Activated naive CD4-positive, alpha-beta T cell treated with anti-CD3 and anti-CD28 coated beads, Interleukin-2, amount 10 ng/mL, durations not matched to agents 7 days and 5 days (primary cell): ENCODE data around the gene OSMR.

Experiments used
- CTCF ChIA-PET: fragments of 350-600 bp; sonication (Branson Sonifier 250); formaldehyde crosslinking; loops from one replicate; lab custom pipeline; 2021; ENCODE audit warnings: antibody characterized with exemption; lab: Charles Lee
- DNase-seq: peaks from one replicate; pipeline ENCODE4 v3.0.0-alpha.2; 2020
- H3K27ac Mint-ChIP-seq: one replicate; pipeline ENCODE4 v1.8.0; 2021; ENCODE audit warnings: mild to moderate bottlenecking, moderate library complexity, mixed read lengths
- H3K27me3 Mint-ChIP-seq: one replicate; pipeline ENCODE4 v1.8.0; 2021; ENCODE audit warnings: mild to moderate bottlenecking, mixed read lengths
- H3K36me3 Mint-ChIP-seq: one replicate; pipeline ENCODE4 v1.8.0; 2021; ENCODE audit warnings: mixed read lengths
- H3K4me1 Mint-ChIP-seq: one replicate; pipeline ENCODE4 v1.8.0; 2021; ENCODE audit warnings: mixed read lengths
- H3K4me3 Mint-ChIP-seq: one replicate; pipeline ENCODE4 v1.8.0; 2021; ENCODE audit warnings: mild to moderate bottlenecking, moderate library complexity, mixed read lengths
- H3K9me3 Mint-ChIP-seq: one replicate; pipeline ENCODE4 v1.8.0; 2021; ENCODE audit warnings: mixed read lengths

OSMR gene

DNA sequence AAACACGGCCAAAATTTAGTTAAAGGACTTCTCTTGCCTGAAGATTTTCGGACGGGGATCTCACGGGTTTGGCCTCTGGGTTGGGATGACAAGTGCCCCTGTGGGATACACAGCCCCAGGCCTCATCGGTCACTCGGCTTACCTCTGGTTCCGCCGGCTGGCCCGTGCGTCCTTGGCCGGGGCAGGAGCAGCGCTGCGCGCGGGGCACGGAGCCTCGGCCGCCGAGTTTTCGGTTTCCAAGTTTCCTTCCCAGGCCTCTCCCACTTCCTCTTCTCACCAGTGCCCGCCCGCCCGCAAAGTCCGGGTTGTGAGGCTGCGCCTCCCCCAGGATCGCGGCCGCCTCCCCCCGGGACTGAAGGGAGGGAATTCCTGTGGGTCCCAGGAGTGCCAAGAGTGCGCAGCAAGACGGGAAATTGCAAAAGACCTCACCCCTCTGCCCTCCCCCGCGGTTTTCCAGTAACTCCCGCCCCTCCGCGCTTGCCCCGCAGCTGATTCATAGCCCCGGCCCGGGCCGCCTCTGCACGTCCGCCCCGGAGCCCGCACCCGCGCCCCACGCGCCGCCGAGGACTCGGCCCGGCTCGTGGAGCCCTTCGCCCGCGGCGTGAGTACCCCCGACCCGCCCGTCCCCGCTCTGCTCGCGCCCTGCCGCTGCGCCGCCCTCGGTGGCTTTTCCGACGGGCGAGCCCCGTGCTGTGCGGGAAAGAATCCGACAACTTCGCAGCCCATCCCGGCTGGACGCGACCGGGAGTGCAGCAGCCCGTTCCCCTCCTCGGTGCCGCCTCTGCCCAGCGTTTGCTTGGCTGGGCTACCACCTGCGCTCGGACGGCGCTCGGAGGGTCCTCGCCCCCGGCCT, at the start of gene OSMR:
Gene OSMR (plus strand): TSS at position 487 of the 853 bp plus-strand sequence. CDS start 23,033 bp downstream, outside the sequence.
- CTCF ChIA-PET, result no interaction called here
- peaks cover 2% of the 10 kb centered on the region for H3K4me1 Mint-ChIP-seq
- H3K27ac Mint-ChIP-seq, result no peak within 1 kb of the TSS
- peaks cover 1% of the 10 kb centered on the region for H3K36me3 Mint-ChIP-seq
- no peaks in the 10 kb centered on the region for H3K9me3 Mint-ChIP-seq
- peak within 1 kb of the TSS; percentile 42 for H3K4me3 Mint-ChIP-seq
- peaks cover 58% of the 10 kb centered on the region for H3K27me3 Mint-ChIP-seq
- DNase-seq, result no peak

GRCh38 chr5:38796742-38797108, 49.1 kb upstream of the OSMR start:
- CTCF ChIA-PET, result no interaction called here

GRCh38 chr5:38797838-38798237, 48.0 kb upstream of the OSMR start:
- Mint-ChIP-seq H3K27ac (no peak overlapping the region), H3K27me3 (peaks cover 4% of the 10 kb centered on the region), H3K4me3 (no peak overlapping the region), H3K36me3 (no peaks in the 10 kb centered on the region), H3K9me3 (no peaks in the 10 kb centered on the region), H3K4me1 (no peaks in the 10 kb centered on the region)
- CTCF ChIA-PET, result no interaction called here
- DNase-seq, result no peak

More at GRCh38 chr5:38796742-38797108, 49.1 kb upstream of the OSMR start:
- Mint-ChIP-seq H3K4me3 (no peak overlapping the region), H3K27me3 (no peaks in the 10 kb centered on the region), H3K36me3 (no peaks in the 10 kb centered on the region), H3K4me1 (no peaks in the 10 kb centered on the region), H3K27ac (no peak overlapping the region), H3K9me3 (no peaks in the 10 kb centered on the region)
- DNase-seq, result no peak

DNA sequence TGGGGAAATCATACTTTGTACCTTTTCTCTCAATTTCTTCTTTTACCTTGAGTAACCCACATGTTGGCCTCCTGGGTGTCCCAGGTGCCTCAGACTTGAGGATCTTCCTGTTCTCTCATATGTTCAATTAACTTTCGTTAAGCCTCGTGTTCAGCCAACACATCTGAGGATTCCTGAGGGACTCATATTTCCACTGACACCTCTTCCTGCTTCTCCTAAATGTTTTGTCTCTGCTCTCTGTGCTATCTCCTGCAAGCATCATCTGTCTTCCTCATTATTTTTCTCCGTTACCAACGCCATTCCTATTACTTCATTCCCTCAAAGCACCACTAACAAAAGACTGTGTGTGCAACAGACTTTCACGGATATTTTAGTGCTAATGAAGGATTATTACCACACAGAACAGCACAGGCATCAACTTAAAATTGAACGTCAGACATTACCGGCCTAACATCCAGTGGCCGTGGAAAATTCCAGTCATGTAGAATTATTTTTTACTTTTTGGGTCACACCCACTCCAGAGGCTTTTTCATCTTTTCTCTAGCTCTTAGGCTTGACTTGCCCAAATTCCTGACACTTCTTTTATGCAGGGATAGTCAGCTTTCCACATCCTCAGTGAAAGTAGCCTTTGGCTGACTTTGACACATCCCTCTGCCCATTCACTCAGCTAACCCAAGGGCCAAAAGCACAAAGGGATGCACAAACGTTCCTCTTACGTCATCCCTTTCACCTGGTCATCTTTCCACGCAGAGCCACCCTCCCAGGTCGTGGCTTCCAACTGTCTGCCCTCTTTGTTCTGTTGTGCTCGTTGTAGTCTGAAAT, 46.0 kb upstream of the OSMR start:
- Mint-ChIP-seq H3K4me3 (no peak overlapping the region), H3K27ac (no peak overlapping the region), H3K4me1 (no peaks in the 10 kb centered on the region), H3K36me3 (no peaks in the 10 kb centered on the region), H3K9me3 (no peaks in the 10 kb centered on the region), H3K27me3 (peaks cover 4% of the 10 kb centered on the region)
- CTCF ChIA-PET, result interaction anchor here (0.6 to 2.6 kb wide), 2 partner anchors 10 to 87 kb away, joined by 4 to 10 read pairs; no protein-coding TSS in a partner anchor
- DNase-seq, result no peak

DNA sequence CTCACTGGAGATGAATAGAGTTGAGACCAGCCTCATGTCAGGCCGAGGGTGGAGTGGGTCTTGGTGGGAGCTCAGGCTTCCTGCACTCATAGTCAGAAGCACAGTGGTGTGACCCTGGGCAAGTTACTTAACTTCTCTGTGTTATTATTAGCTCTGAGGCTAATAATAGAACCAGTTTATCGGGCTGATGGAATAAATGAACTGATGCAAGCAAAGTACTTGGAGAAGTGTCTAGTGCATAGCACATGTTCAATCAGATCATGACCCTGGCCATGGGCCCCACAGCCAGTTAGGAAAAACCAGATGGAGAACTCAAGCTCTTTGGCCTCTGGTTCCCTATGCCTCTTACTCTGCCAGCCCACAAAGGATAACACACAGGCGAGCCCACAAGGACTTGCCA, 45.3 kb upstream of the OSMR start:
- H3K4me1 Mint-ChIP-seq, result no peaks in the 10 kb centered on the region
- no peak overlapping the region for H3K27ac Mint-ChIP-seq
- CTCF ChIA-PET, result interaction anchor here (2.6 kb wide), 1 partner anchor 9 kb away, joined by 10 read pairs; no protein-coding TSS in a partner anchor
- peaks cover 4% of the 10 kb centered on the region for H3K27me3 Mint-ChIP-seq
- no peak for DNase-seq
- H3K4me3 Mint-ChIP-seq, result no peak overlapping the region
- no peaks in the 10 kb centered on the region for H3K9me3 Mint-ChIP-seq
- no peaks in the 10 kb centered on the region for H3K36me3 Mint-ChIP-seq

GRCh38 chr5:38802125-38802524, 43.7 kb upstream of the OSMR start:
- peaks cover 6% of the 10 kb centered on the region for H3K27me3 Mint-ChIP-seq
- H3K4me3 Mint-ChIP-seq, result no peak overlapping the region
- no peaks in the 10 kb centered on the region for H3K9me3 Mint-ChIP-seq
- no peak for DNase-seq
- peaks cover 1% of the 10 kb centered on the region for H3K4me1 Mint-ChIP-seq
- peak overlapping the region; percentile 7 for H3K27ac Mint-ChIP-seq
- H3K36me3 Mint-ChIP-seq, result no peaks in the 10 kb centered on the region
- CTCF ChIA-PET, result interaction anchor here (2.6 kb wide), 1 partner anchor 7 kb away, joined by 10 read pairs; no protein-coding TSS in a partner anchor

DNA sequence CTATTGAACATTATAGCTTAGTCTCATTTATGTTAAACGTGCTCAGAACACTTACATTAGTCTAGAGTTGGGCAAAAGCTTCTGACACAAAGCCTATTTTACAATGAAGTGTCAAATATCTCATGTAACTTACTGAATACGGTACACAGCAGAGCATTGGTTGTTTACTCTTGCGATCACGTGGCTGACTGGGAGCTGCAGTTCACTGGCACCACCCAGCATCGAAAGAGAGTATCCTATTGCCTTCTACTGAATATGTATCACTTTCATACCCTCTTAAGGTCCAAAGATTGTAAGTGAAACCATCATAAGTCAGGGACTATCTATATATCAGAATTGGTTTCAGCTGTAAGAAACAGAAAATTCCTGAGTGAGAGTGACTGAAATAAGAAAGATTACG, 42.6 kb upstream of the OSMR start:
- DNase-seq, result no peak
- Mint-ChIP-seq H3K9me3 (no peaks in the 10 kb centered on the region), H3K4me3 (no peak overlapping the region), H3K27ac (no peak overlapping the region), H3K27me3 (peaks cover 11% of the 10 kb centered on the region), H3K4me1 (peaks cover 2% of the 10 kb centered on the region), H3K36me3 (no peaks in the 10 kb centered on the region)
- CTCF ChIA-PET, result interaction anchor here (2.0 kb wide), 1 partner anchor 361 kb away, joined by 11 read pairs; no protein-coding TSS in a partner anchor

DNA sequence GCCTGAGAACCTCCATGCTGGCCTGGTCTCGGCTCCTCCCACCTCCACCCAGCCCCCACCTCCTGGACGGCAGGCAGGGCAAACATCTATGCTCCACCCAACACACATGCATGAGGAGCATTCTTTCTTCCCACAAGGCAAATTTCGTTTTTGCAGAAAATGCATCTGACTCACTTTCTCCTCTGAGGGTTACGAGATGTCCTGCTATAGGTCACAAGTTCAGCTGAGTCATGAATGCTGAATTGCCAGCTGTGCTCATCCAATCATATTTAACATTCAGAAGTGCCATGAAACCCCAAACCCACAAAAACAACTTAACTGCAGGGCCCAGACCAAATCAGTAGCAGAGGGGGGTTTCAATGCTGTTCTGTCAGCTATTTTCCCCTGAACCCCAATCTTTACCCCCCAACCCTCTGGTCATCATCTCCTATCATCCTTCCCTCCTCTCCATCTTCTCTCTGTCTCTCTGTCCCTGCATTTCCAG, 39.0 kb upstream of the OSMR start:
- H3K9me3 Mint-ChIP-seq, result no peaks in the 10 kb centered on the region
- peaks cover 2% of the 10 kb centered on the region for H3K4me1 Mint-ChIP-seq
- peaks cover 26% of the 10 kb centered on the region for H3K27me3 Mint-ChIP-seq
- H3K4me3 Mint-ChIP-seq, result no peak overlapping the region
- H3K27ac Mint-ChIP-seq, result no peak overlapping the region
- CTCF ChIA-PET, result interaction anchor here (4.0 to 7.2 kb wide), 2 partner anchors 366 to 386 kb away, joined by 74 to 75 read pairs; no protein-coding TSS in a partner anchor
- no peaks in the 10 kb centered on the region for H3K36me3 Mint-ChIP-seq
- no peak for DNase-seq

DNA sequence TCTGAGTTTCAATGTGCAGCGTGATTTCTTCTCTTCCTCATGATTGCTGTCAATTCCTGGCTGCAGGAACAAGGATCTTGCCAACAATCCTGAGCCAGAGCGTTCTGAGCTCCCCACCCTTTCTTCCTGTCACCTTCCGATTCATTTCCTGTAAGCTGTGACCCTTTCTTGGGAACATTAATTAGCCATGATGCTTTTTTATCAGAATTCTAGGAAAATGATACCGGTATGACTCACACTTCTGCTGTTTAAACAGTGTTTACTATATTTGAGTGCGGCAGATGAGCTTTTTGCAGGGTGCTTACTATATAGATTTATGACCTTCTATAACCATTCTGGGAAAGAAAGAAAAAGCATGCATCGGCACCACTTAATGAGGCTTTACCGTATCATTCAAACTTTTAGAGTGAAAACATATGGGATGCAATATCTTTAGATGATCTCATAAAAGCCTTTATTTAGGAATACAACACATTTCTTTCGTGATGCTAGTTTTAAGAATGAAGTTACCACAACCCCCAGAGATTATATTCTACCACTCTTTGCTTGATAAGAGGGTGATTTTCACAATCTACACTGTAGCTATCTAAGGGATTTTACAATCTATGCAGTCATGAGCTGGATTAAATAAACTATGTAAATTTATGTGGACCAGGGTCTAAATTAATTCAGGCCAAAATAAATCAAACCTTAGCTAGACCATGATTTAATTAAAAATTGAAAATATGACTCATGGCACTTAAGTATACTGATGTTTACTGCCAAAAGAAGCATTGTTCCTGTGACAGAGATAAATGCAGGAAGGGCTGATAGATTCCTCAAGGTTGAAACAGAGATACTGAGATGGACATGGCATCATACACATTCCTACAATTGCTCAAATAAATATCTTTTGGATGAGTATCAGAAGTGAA, 38.0 kb upstream of the OSMR start:
- Mint-ChIP-seq H3K4me3 (no peak overlapping the region), H3K4me1 (peaks cover 2% of the 10 kb centered on the region), H3K36me3 (no peaks in the 10 kb centered on the region), H3K27me3 (peaks cover 22% of the 10 kb centered on the region), H3K9me3 (no peaks in the 10 kb centered on the region), H3K27ac (no peak overlapping the region)
- CTCF ChIA-PET, result interaction anchor here (0.6 to 7.2 kb wide), 5 partner anchors 10 to 608 kb away, joined by 3 to 75 read pairs (median 23); no protein-coding TSS in a partner anchor
- no peak for DNase-seq

DNA sequence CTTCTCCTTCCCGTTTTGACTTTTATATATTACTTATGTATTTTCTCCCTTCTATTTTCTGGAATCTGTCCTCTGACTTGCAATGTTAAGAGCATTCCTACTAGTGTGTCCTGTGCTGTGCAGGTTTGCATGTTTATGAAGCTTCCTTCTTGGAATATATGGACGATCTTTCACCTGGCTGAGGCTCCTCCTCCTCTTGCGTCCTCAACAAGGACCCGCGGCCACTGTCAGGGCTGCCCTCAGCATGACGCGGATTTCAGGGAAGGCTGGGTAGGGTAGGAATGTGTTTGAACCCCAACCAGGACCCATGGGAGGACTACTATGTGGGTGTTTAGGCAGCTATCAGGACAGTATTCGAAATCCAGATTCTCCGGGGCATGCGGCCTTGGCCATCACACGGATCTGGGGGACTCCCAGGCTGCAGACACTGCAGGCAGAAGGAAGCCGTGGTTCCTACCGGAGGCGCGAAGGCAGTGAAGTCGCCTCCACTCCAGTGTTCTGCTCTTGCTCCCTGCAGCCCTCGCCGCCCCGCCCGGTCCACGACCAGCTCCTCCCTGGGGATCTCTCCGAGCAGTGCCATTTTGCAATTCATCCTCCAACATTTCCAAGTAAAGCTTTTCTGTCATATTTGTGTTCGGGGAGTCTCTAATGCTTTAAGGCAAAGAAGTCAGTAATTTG, 37.0 kb upstream of the OSMR start:
- peaks cover 22% of the 10 kb centered on the region for H3K27me3 Mint-ChIP-seq
- H3K4me1 Mint-ChIP-seq, result peaks cover 2% of the 10 kb centered on the region
- CTCF ChIA-PET, result interaction anchor here (0.6 to 7.2 kb wide), 14 partner anchors 8 to 609 kb away, joined by 3 to 75 read pairs (median 4); partner anchors contain the start of gene LIFR
- H3K9me3 Mint-ChIP-seq, result no peaks in the 10 kb centered on the region
- H3K27ac Mint-ChIP-seq, result no peak overlapping the region
- H3K36me3 Mint-ChIP-seq, result no peaks in the 10 kb centered on the region
- no peak for DNase-seq
- no peak overlapping the region for H3K4me3 Mint-ChIP-seq

DNA sequence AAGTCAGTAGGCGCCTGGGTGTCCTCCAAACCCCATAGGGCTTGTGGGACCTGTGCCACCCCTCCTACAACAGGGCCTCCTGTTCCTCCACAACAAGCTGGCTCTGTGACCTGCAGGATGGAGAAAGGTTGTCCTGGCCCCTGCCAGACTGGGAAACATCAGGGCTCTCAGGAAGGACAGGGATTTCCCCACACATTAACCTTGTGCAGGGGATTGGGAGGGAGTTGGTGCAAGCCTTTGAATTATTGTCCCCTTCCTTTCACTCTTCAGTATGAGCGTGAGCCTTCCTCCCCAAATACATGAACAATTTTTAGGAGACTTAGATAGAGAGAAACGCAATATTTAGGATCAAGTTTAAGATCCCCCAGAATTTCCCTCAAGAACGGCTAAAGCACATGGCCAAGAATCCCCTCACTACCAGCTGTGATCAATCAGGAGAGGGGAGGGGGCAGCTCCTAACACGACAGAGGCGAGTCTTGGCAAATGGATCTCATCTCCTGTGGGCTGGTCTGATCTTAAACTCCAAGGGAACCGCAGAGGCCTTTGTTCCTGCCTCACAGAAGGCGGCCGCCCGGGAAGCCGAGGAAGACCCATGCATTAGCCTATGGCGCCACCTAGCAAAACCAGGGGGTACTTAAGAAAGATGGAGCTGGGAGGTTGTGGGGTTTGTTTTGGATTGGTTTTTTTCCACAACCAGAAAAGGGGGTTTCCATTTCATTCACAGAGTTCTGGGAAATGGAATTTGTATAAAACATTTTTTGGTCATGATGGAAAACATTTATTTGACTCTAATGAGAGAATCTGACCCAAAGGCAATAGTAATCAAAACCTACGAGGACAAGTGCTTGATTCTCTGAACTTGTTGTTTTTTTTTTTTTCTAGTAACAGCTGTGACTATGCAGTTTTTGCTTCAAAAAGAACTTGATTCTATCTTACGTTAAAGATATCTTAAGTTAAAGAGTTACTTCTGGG, 36.1 kb upstream of the OSMR start:
- peaks cover 22% of the 10 kb centered on the region for H3K27me3 Mint-ChIP-seq
- no peak overlapping the region for H3K27ac Mint-ChIP-seq
- no peak overlapping the region for H3K4me3 Mint-ChIP-seq
- peaks cover 2% of the 10 kb centered on the region for H3K4me1 Mint-ChIP-seq
- no peaks in the 10 kb centered on the region for H3K9me3 Mint-ChIP-seq
- CTCF ChIA-PET, result interaction anchor here (0.6 to 7.2 kb wide), 23 partner anchors 9 to 897 kb away, joined by 3 to 75 read pairs (median 4); partner anchors contain the start of gene LIFR
- no peaks in the 10 kb centered on the region for H3K36me3 Mint-ChIP-seq
- DNase-seq, result peak; percentile 73

- CTCF ChIA-PET, result interaction anchor here (0.6 to 2.1 kb wide), 3 partner anchors 373 to 588 kb away, joined by 3 to 12 read pairs (median 7); no protein-coding TSS in a partner anchor
- Mint-ChIP-seq H3K27ac (no peak overlapping the region), H3K36me3 (no peaks in the 10 kb centered on the region), H3K4me3 (no peak overlapping the region), H3K27me3 (peaks cover 24% of the 10 kb centered on the region), H3K9me3 (no peaks in the 10 kb centered on the region), H3K4me1 (peaks cover 9% of the 10 kb centered on the region)
- no peak for DNase-seq
Observed at GRCh38 chr5:38814879-38815278, 30.9 kb upstream of the OSMR start.
